HepG2 (cell line): ENCODE data around the gene PLLP. TPM values are rescaled to one million over a fixed set of nuclear protein-coding genes. Genes with fewer than 3 reads are reported as not detected.

Experiments
- ASH2L ChIP-seq: fragments of 300-600, 200-600 bp; sonication (generic); IDR thresholded peaks from 2 replicates; pipeline ENCODE4 v1.7.0; 2017; ENCODE audit warnings: low read depth, mild to moderate bottlenecking, moderate library complexity, mixed read lengths, low read length; ENCODE audit not compliant: insufficient read length
- ATF3 ChIP-seq: sonication (generic); formaldehyde crosslinking; IDR thresholded peaks from 2 replicates; pipeline ENCODE4 v1.4.0; 2020; ENCODE audit warnings: missing genetic modification reagents
- CBFB ChIP-seq: sonication (generic); formaldehyde crosslinking; IDR thresholded peaks from 2 replicates; pipeline ENCODE4 v1.4.0; 2020; ENCODE audit warnings: missing genetic modification reagents
- CENPBD1 ChIP-seq: sonication (generic); formaldehyde crosslinking; IDR thresholded peaks from 2 replicates; pipeline ENCODE4 v1.8.0; 2022; ENCODE audit warnings: missing genetic modification reagents, low read depth, mild to moderate bottlenecking, borderline replicate concordance
- FOSL1 ChIP-seq: sonication (generic); formaldehyde crosslinking; IDR thresholded peaks from 2 replicates; pipeline ENCODE4 v1.9.0; 2021; ENCODE audit warnings: missing genetic modification reagents, borderline replicate concordance
- GLMP ChIP-seq: sonication (generic); formaldehyde crosslinking; IDR thresholded peaks from 2 replicates; pipeline ENCODE4 v1.9.0; 2021; ENCODE audit warnings: missing genetic modification reagents, mild to moderate bottlenecking, borderline replicate concordance
- JDP2 ChIP-seq: sonication (generic); formaldehyde crosslinking; IDR thresholded peaks from 2 replicates; pipeline ENCODE4 v1.8.1; 2022; ENCODE audit warnings: missing genetic modification reagents, borderline replicate concordance
- KAT2B ChIP-seq: fragments of 150-350 bp; IDR thresholded peaks from 2 replicates; pipeline ENCODE4 v1.6.1; 2014; ENCODE audit warnings: low read depth, low read length, borderline replicate concordance
- KMT2B ChIP-seq: IDR thresholded peaks from 2 replicates; pipeline ENCODE4 v1.6.1; 2016; ENCODE audit warnings: missing genetic modification reagents, missing compliant biosample characterization
- MBD4 ChIP-seq: IDR thresholded peaks from 2 replicates; pipeline ENCODE4 v1.6.1; 2012; ENCODE audit warnings: low read length, inconsistent platforms, borderline replicate concordance
- PHF5A ChIP-seq: IDR thresholded peaks from one replicate; pipeline ENCODE4 v1.6.1; 2018; ENCODE audit warnings: low read depth, missing genetic modification reagents; ENCODE audit not compliant: unreplicated experiment
- RFX1 ChIP-seq: fragments of 450-650 bp; IDR thresholded peaks from 2 replicates; pipeline ENCODE4 v1.6.1; 2017
- SATB2 ChIP-seq: sonication (generic); formaldehyde crosslinking; IDR thresholded peaks from 2 replicates; pipeline ENCODE4 v1.5.0; 2020; ENCODE audit warnings: missing genetic modification reagents
- TEAD3 ChIP-seq: optimal IDR thresholded peaks from 2 replicates; pipeline ENCODE3; 2016; ENCODE audit warnings: borderline replicate concordance
- USF2 ChIP-seq, 2 experiments: sonication (generic) in 1 of 2; formaldehyde crosslinking in 1 of 2; IDR thresholded peaks; 2 replicates each; pipeline versions ENCODE4 v1.5.1 to v1.6.1; 2011 to 2020; ENCODE audit warnings: borderline replicate concordance in 1 of 2, low read depth in 1 of 2, low read length in 1 of 2, mild to moderate bottlenecking in 1 of 2, missing genetic modification reagents in 1 of 2, moderate library complexity in 1 of 2
- ZBTB7B ChIP-seq: sonication (generic); formaldehyde crosslinking; IDR thresholded peaks from 2 replicates; pipeline ENCODE4 v1.4.0; 2020; ENCODE audit warnings: missing genetic modification reagents
- ZNF607 ChIP-seq: sonication (generic); formaldehyde crosslinking; IDR thresholded peaks from 2 replicates; pipeline ENCODE4 v1.5.1; 2020; ENCODE audit warnings: missing genetic modification reagents, mild to moderate bottlenecking, borderline replicate concordance
- ZNF639 ChIP-seq: conservative IDR thresholded peaks from 2 replicates; pipeline ENCODE4 v1.6.1; 2018; ENCODE audit warnings: missing genetic modification reagents
- ZNF709 ChIP-seq: sonication (generic); formaldehyde crosslinking; IDR thresholded peaks from 2 replicates; pipeline ENCODE4 v1.5.0; 2020; ENCODE audit warnings: mild to moderate bottlenecking, missing genetic modification reagents
- ZNF790 ChIP-seq: sonication (generic); formaldehyde crosslinking; IDR thresholded peaks from 2 replicates; pipeline ENCODE4 v1.8.0; 2022; ENCODE audit warnings: missing genetic modification reagents, mild to moderate bottlenecking, borderline replicate concordance
- ZNF878 ChIP-seq: sonication (generic); formaldehyde crosslinking; IDR thresholded peaks from 2 replicates; pipeline ENCODE4 v1.8.1; 2023; ENCODE audit warnings: mild to moderate bottlenecking, missing genetic modification reagents, moderate library complexity
- ZUFSP ChIP-seq: sonication (generic); formaldehyde crosslinking; IDR thresholded peaks from 2 replicates; pipeline ENCODE4 v1.9.0; 2021; ENCODE audit warnings: missing genetic modification reagents, mild to moderate bottlenecking, borderline replicate concordance
- polyA plus RNA-seq, 8 experiments: library from polyadenylated mRNA; depleted of rRNA in 3 of 8; stranded (reverse) in 7 of 8; unstranded in 1 of 8; fragments of >200 nt; fragmentation: Illumina TruSeq in 4 of 8; extraction: Trizol in 4 of 8; gene quantifications; 2 replicates each; pipeline versions ENCODE4 v1.2.1 to v1.2.3, GENCODE V29; 2011 to 2016; ENCODE audit warnings: low read depth in 4 of 8, missing spikeins in 1 of 8, mixed read lengths in 1 of 8; ENCODE audit not compliant: insufficient read depth in 1 of 8
- total RNA-seq, 5 experiments: library from RNA; depleted of rRNA; stranded (reverse); fragments of >200 nt; fragmentation: Illumina TruSeq; extraction: Trizol; gene quantifications; 2 replicates each; pipeline ENCODE4 v1.2.3, GENCODE V29; 2016; ENCODE audit warnings: low read depth in 1 of 5

The PLLP gene
- total and polyA plus RNA-seq, 2 of the 13 experiments (the other 11 are each of a cell fraction or from before 2014, with no cell fraction given), result 60.6 to 127 TPM

GRCh38 chr16:57279780-57280638 lies 4.5 kb downstream of the PLLP start (continued):
- TF ChIP-seq PHF5A (CRISPR knock-in tag), result peak; percentile 98
- TF ChIP-seq TEAD3 (CRISPR knock-in tag), result peak; percentile 92
- TF ChIP-seq FOSL1, result no peak; the same call in 1 of the 2 replicates
- no peak for TF ChIP-seq JDP2 (CRISPR knock-in tag)
- TF ChIP-seq ZUFSP (CRISPR knock-in tag), result no peak
- TF ChIP-seq ZNF878 (CRISPR knock-in tag), result 0 out of 2 replicates have a peak, but pooled peaks have one; percentile 50
- TF ChIP-seq ZNF639 (CRISPR knock-in tag), result peak; percentile 85
- peak; percentile 59 for TF ChIP-seq ASH2L
- no peak for TF ChIP-seq MBD4
- TF ChIP-seq ATF3 (CRISPR knock-in tag), result no peak
- TF ChIP-seq GLMP (CRISPR knock-in tag), result no peak
- TF ChIP-seq CENPBD1 (CRISPR knock-in tag), result no peak
- TF ChIP-seq USF2 (IDR thresholded peaks at IDR 0.05; ENCODE audit: low read depth, low read length), result no peak
- TF ChIP-seq USF2 (CRISPR knock-in tag; IDR thresholded peaks at IDR 0.05; ENCODE audit: borderline replicate concordance), result no peak; the same call in 1 of the 2 replicates
- no peak for TF ChIP-seq ZNF709
- no peak for TF ChIP-seq ZNF790 (CRISPR knock-in tag)
- TF ChIP-seq KMT2B (CRISPR knock-in tag), result no peak
- no peak for TF ChIP-seq RFX1
- TF ChIP-seq ZNF607 (CRISPR knock-in tag), result peak; percentile 83; the same call in 1 of the 2 replicates
- peak; percentile 99 for TF ChIP-seq ZBTB7B (CRISPR knock-in tag)
- no peak for TF ChIP-seq KAT2B
- TF ChIP-seq CBFB (CRISPR knock-in tag), result peak; percentile 82; the same call in 1 of the 2 replicates
- TF ChIP-seq SATB2 (CRISPR knock-in tag), result no peak
